ENCODE data around the gene TYROBP.

- TF ChIP-seq, protein P1, sequence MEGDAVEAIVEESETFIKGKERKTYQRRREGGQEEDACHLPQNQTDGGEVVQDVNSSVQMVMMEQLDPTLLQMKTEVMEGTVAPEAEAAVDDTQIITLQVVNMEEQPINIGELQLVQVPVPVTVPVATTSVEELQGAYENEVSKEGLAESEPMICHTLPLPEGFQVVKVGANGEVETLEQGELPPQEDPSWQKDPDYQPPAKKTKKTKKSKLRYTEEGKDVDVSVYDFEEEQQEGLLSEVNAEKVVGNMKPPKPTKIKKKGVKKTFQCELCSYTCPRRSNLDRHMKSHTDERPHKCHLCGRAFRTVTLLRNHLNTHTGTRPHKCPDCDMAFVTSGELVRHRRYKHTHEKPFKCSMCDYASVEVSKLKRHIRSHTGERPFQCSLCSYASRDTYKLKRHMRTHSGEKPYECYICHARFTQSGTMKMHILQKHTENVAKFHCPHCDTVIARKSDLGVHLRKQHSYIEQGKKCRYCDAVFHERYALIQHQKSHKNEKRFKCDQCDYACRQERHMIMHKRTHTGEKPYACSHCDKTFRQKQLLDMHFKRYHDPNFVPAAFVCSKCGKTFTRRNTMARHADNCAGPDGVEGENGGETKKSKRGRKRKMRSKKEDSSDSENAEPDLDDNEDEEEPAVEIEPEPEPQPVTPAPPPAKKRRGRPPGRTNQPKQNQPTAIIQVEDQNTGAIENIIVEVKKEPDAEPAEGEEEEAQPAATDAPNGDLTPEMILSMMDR (IDR thresholded peaks at IDR 0.05): no peak
- no peak for TF ChIP-seq POLR2AphosphoS5 (IDR thresholded peaks at IDR 0.05)
- TF ChIP-seq POLR2A (IDR thresholded peaks at IDR 0.05; ENCODE audit: low read depth): no peak
These were observed 35.5 kb upstream of the TYROBP start for GRCh38 chr19:35943321-35944301.
